CD4-positive, alpha-beta T cell (primary cell): Measurements from ENCODE around the gene LPCAT2. TPM values are rescaled to one million over a fixed set of nuclear protein-coding genes. Genes with fewer than 3 reads are reported as not detected.

Source experiments
- ATAC-seq: fragments of 200-7000 bp; cut with Tn5 transposase; one replicate; pipeline ENCODE4 v1.10.0; 2022; ENCODE audit warnings: mild to moderate bottlenecking; ENCODE audit not compliant: poor library complexity
- CTCF ChIA-PET: fragments of 350-600 bp; sonication (Branson Sonifier 250); formaldehyde crosslinking; loops from one replicate; lab custom pipeline; 2021; ENCODE audit warnings: antibody characterized with exemption, inconsistent platforms; lab: Charles Lee
- POLR2A ChIA-PET: fragments of 350-600 bp; sonication (Branson Sonifier 250); formaldehyde crosslinking; loops from one replicate; lab custom pipeline; 2021; ENCODE audit warnings: antibody characterized with exemption, inconsistent platforms; lab: Charles Lee
- DNase-seq, 14 experiments: peaks; one replicate each; pipeline ENCODE4 v3.0.0-alpha.2; 2013 to 2020; ENCODE audit warnings: mixed read lengths in 2 of 14
- H3K27ac ChIP-seq, 2 donors: one replicate each; pipeline versions ENCODE4 v1.5.1 to v1.7.0; 2013; ENCODE audit warnings: low read length in 2 of 2, low read depth in 1 of 2, mild to moderate bottlenecking in 1 of 2
- H3K27me3 ChIP-seq, 2 experiments: 1 replicate in 1 of 2; 2 replicates in 1 of 2; pipeline versions ENCODE4 v1.6.1 to v1.7.0; 2013; ENCODE audit warnings: low read length in 2 of 2, control low read depth in 1 of 2, mild to moderate bottlenecking in 1 of 2, moderate library complexity in 1 of 2; ENCODE audit not compliant: insufficient read depth in 2 of 2, control insufficient read depth in 1 of 2
- H3K36me3 ChIP-seq: one replicate; pipeline ENCODE4 v1.6.1; 2013; ENCODE audit warnings: low read length, control low read depth; ENCODE audit not compliant: insufficient read depth
- H3K4me1 ChIP-seq: one replicate; pipeline ENCODE4 v1.6.1; 2013; ENCODE audit warnings: low read length, control low read depth; ENCODE audit not compliant: insufficient read depth
- H3K4me3 ChIP-seq: one replicate; pipeline ENCODE4 v1.5.1; 2013; ENCODE audit warnings: mild to moderate bottlenecking, low read length, moderate library complexity
- H3K9me3 ChIP-seq, 2 experiments: 1 replicate in 1 of 2; 2 replicates in 1 of 2; pipeline versions ENCODE4 v1.6.1 to v1.7.0; 2013; ENCODE audit warnings: low read length in 2 of 2, mild to moderate bottlenecking in 2 of 2, control low read depth in 1 of 2, moderate library complexity in 1 of 2; ENCODE audit not compliant: control insufficient read depth in 1 of 2, insufficient read depth in 1 of 2
- H3K27ac Mint-ChIP-seq: one replicate; pipeline ENCODE4 v1.8.0; 2020; ENCODE audit warnings: mixed read lengths
- H3K27me3 Mint-ChIP-seq: one replicate; pipeline ENCODE4 v1.8.0; 2021; ENCODE audit warnings: mixed read lengths
- H3K36me3 Mint-ChIP-seq: one replicate; pipeline ENCODE4 v1.8.0; 2021; ENCODE audit warnings: low read depth, mixed read lengths
- H3K4me1 Mint-ChIP-seq: one replicate; pipeline ENCODE4 v1.8.0; 2021; ENCODE audit warnings: low read depth, mixed read lengths
- H3K4me3 Mint-ChIP-seq: one replicate; pipeline ENCODE4 v1.8.0; 2020; ENCODE audit warnings: mild to moderate bottlenecking, mixed read lengths
- H3K9me3 Mint-ChIP-seq: one replicate; pipeline ENCODE4 v1.8.0; 2020; ENCODE audit warnings: mixed read lengths
- intact Hi-C, 2 experiments: fragments of 100-400 bp; cut with DNase I in 1 of 2; cut with micrococcal nuclease in 1 of 2; formaldehyde crosslinking; loops; one replicate each; pipeline versions ENCODE4 v1.15.1 to v1.9.0; 2023 to 2025; cut with DNase I, micrococcal nuclease
- total RNA-seq, 174 experiments: library from RNA in 2 of 174; stranded (reverse) in 2 of 174; gene quantifications; one replicate each; pipeline ENCODE4 v1.2.3 and lab custom pipeline; 2021 to 2026
- TF ChIP-seq, protein P1 (sequence below): fragments of 200-600 bp; IDR thresholded peaks from one replicate; pipeline ENCODE4 v1.8.0; 2022; ENCODE audit warnings: antibody characterized with exemption, mild to moderate bottlenecking

Gene LPCAT2
- total RNA-seq, 2 experiments from 2014 or later: 0.22 to 0.36 TPM

- ATAC-seq (peak; percentile 99), DNase-seq (peak; percentile 72 to 88 (median 76))
- H3K9me3 ChIP-seq: no peaks in the 10 kb centered on the region
- no peak overlapping the region for H3K27ac Mint-ChIP-seq
- peaks cover 2% of the 10 kb centered on the region for H3K4me1 ChIP-seq
- ChIA-PET CTCF (interaction anchor here (0.7 to 1.8 kb wide), 10 partner anchors 8 to 1916 kb away, joined by 3 to 6 read pairs (median 3); no protein-coding TSS in a partner anchor), POLR2A (no interaction called here)
- H3K27me3 ChIP-seq: no peaks in the 10 kb centered on the region
- H3K27ac ChIP-seq: no peak overlapping the region
- TF ChIP-seq, protein P1, sequence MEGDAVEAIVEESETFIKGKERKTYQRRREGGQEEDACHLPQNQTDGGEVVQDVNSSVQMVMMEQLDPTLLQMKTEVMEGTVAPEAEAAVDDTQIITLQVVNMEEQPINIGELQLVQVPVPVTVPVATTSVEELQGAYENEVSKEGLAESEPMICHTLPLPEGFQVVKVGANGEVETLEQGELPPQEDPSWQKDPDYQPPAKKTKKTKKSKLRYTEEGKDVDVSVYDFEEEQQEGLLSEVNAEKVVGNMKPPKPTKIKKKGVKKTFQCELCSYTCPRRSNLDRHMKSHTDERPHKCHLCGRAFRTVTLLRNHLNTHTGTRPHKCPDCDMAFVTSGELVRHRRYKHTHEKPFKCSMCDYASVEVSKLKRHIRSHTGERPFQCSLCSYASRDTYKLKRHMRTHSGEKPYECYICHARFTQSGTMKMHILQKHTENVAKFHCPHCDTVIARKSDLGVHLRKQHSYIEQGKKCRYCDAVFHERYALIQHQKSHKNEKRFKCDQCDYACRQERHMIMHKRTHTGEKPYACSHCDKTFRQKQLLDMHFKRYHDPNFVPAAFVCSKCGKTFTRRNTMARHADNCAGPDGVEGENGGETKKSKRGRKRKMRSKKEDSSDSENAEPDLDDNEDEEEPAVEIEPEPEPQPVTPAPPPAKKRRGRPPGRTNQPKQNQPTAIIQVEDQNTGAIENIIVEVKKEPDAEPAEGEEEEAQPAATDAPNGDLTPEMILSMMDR: peak; percentile 99
- peaks cover 5% of the 10 kb centered on the region for H3K27me3 Mint-ChIP-seq
- H3K36me3 ChIP-seq: no peaks in the 10 kb centered on the region
- no peak overlapping the region for H3K4me3 Mint-ChIP-seq
- H3K4me1 Mint-ChIP-seq: no peaks in the 10 kb centered on the region
- H3K9me3 Mint-ChIP-seq: no peaks in the 10 kb centered on the region
- H3K4me3 ChIP-seq: no peak overlapping the region
- H3K36me3 Mint-ChIP-seq: no peaks in the 10 kb centered on the region
- intact Hi-C loops: loop anchor here (1.0 to 10.0 kb wide), 7 partner anchors 238 to 1910 kb away; no protein-coding TSS in a partner anchor
Measured at GRCh38 chr16:55465077-55465896, 43.6 kb upstream of the LPCAT2 start.

GRCh38 chr16:55466209-55466608, 42.7 kb upstream of the LPCAT2 start:
- Mint-ChIP-seq H3K27ac (no peak overlapping the region), H3K27me3 (peaks cover 5% of the 10 kb centered on the region), H3K4me1 (no peaks in the 10 kb centered on the region), H3K36me3 (no peaks in the 10 kb centered on the region), H3K9me3 (no peaks in the 10 kb centered on the region), H3K4me3 (no peak overlapping the region)
- H3K27me3 ChIP-seq: no peaks in the 10 kb centered on the region
- ATAC-seq: no peak
- DNase-seq: no peak
- TF ChIP-seq, protein P1: no peak
- H3K4me3 ChIP-seq: no peak overlapping the region
- CTCF ChIA-PET: no interaction called here
- H3K4me1 ChIP-seq: peaks cover 2% of the 10 kb centered on the region
- H3K9me3 ChIP-seq: no peaks in the 10 kb centered on the region
- H3K36me3 ChIP-seq: no peaks in the 10 kb centered on the region
- no peak overlapping the region for H3K27ac ChIP-seq
- POLR2A ChIA-PET: no interaction called here
- intact Hi-C loops: loop anchor here (5.0 to 10.0 kb wide), 3 partner anchors 851 to 1911 kb away; no protein-coding TSS in a partner anchor

DNA sequence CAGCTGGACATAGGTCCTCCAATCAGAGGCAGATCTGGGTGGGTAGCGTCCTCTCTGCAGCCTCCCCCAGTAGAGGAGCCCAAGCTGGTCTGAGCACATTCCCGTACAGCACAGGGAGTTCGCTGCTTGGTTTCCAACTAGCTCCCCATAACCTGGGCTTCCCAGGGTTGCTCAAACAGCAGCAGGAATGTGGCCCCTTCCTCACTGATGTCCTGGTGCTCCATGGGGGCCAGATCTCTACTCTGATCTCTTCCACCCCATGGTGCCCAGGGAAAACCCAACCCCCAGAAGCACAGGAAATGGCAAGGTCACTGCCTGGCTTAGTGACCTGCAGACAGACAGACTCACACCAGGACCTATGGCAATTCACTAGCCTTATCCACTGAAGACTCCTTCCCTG, 41.0 kb upstream of the LPCAT2 start:
- TF ChIP-seq, protein P1: no peak
- intact Hi-C loops: loop anchor here (5.0 to 10.0 kb wide), 3 partner anchors 849 to 1913 kb away; no protein-coding TSS in a partner anchor
- Histone ChIP-seq H3K36me3 (no peaks in the 10 kb centered on the region), H3K4me1 (peaks cover 2% of the 10 kb centered on the region), H3K27ac (no peak overlapping the region), H3K9me3 (no peaks in the 10 kb centered on the region), H3K4me3 (no peak overlapping the region), H3K27me3 (no peaks in the 10 kb centered on the region)
- ATAC-seq (no peak), DNase-seq (no peak)
- Mint-ChIP-seq H3K4me1 (no peaks in the 10 kb centered on the region), H3K9me3 (no peaks in the 10 kb centered on the region), H3K27me3 (peaks cover 5% of the 10 kb centered on the region), H3K4me3 (no peak overlapping the region), H3K36me3 (no peaks in the 10 kb centered on the region), H3K27ac (no peak overlapping the region)
- CTCF ChIA-PET: interaction anchor here (0.7 kb wide), 1 partner anchor 854 kb away, joined by 3 read pairs; no protein-coding TSS in a partner anchor
- POLR2A ChIA-PET: no interaction called here
